ENCODE measurements around the gene DDIT4L. TPM values are rescaled to one million over a fixed set of nuclear protein-coding genes. Genes with fewer than 3 reads are reported as not detected.

Gene DDIT4L
- total RNA-seq, 1 experiment from 2014 or later, result 7.0 TPM

GRCh38 chr4:100147198-100147597, 43.1 kb downstream of the DDIT4L start:
- intact Hi-C loops (cut with micrococcal nuclease), result no loop called here
- no peak overlapping the region for H3K27ac ChIP-seq (ENCODE audit: low read depth, low read length)
- no peaks in the 10 kb centered on the region for H3K79me2 ChIP-seq (ENCODE audit: insufficient read depth, low read length)
- no peaks in the 10 kb centered on the region for H3K9me2 ChIP-seq (ENCODE audit: insufficient read depth)
- ATAC-seq (no peak), DNase-seq (ENCODE audit: low read depth, low spot score) (no peak)
- H3K27me3 ChIP-seq (ENCODE audit: insufficient read depth, low read length), result no peaks in the 10 kb centered on the region
- no peaks in the 10 kb centered on the region for H3K36me3 ChIP-seq (ENCODE audit: control insufficient read depth in 1 of 2, insufficient read depth in 2 of 2, low read length in 2 of 2)
- H3K4me1 ChIP-seq (ENCODE audit: control insufficient read depth in 1 of 2, insufficient read depth in 2 of 2, low read length in 2 of 2), result no peaks in the 10 kb centered on the region
- BruUV-seq (replicated peaks), result no TSS peak
- no peak overlapping the region for H3K4me2 ChIP-seq (ENCODE audit: low read length)
- POLR2A ChIA-PET, result no interaction called here
- no peak overlapping the region for H3K4me3 ChIP-seq (replicated peaks in 1 of 2; ENCODE audit: low read depth in 1 of 2, low read length in 2 of 2)
- no peaks in the 10 kb centered on the region for H4K20me1 ChIP-seq (ENCODE audit: insufficient read depth)
- no peak overlapping the region for H3K9ac ChIP-seq (ENCODE audit: low read length)
- H2AFZ ChIP-seq (ENCODE audit: low read depth, low read length, poor library complexity, severe bottlenecking), result no peak overlapping the region
- CTCF ChIA-PET, result no interaction called here
- TF ChIP-seq ELF1 (IDR thresholded peaks at IDR 0.05; ENCODE audit: borderline replicate concordance, low read depth) (no peak), TCF7L2 (IDR thresholded peaks at IDR 0.05; ENCODE audit: borderline replicate concordance, extremely low read depth, insufficient read depth, insufficient read length) (no peak), ZNF274 (IDR thresholded peaks at IDR 0.05; ENCODE audit: low read depth, low read length) (no peak), JUND (IDR thresholded peaks at IDR 0.05) (no peak), SIN3A (IDR thresholded peaks at IDR 0.05; ENCODE audit: low read depth) (no peak), EZH2phosphoT487 (IDR thresholded peaks at IDR 0.05; ENCODE audit: borderline replicate concordance) (no peak), POLR2AphosphoS5 (IDR thresholded peaks at IDR 0.05; ENCODE audit: low read depth, low read length) (no peak), ATF3 (IDR thresholded peaks at IDR 0.05) (no peak), CEBPB (IDR thresholded peaks at IDR 0.05; ENCODE audit: low read depth) (no peak), CTCF (IDR thresholded peaks at IDR 0.05 in 2 of 3, conservative IDR thresholded peaks at IDR 0.05 in 1 of 3; ENCODE audit: borderline replicate concordance in 1 of 3, insufficient read depth in 1 of 3, low read depth in 2 of 3, low read length in 2 of 3) (no peak), EGR1 (IDR thresholded peaks at IDR 0.05; ENCODE audit: low read depth) (no peak), RAD21 (IDR thresholded peaks at IDR 0.05; ENCODE audit: low read depth) (no peak)
- RAD21 ChIA-PET (ENCODE audit: low non-redundant PET in 1 of 2, low total read pairs in 2 of 2, uncharacterized antibody in 2 of 2, unreplicated experiment in 2 of 2), result no interaction called here
- H3K9me3 ChIP-seq (ENCODE audit: control insufficient read depth in 1 of 2, insufficient read depth in 1 of 2, low read depth in 1 of 2, low read length in 2 of 2), result no peaks in the 10 kb centered on the region
